Measurements from ENCODE around the gene BANF2.

BANF2 gene

GRCh38 chr20:17660667-17661066 lies 39.1 kb upstream of the BANF2 start:
- TF ChIP-seq ZFX (IDR thresholded peaks at IDR 0.05; ENCODE audit: borderline replicate concordance), result no peak
- TF ChIP-seq, protein P1, sequence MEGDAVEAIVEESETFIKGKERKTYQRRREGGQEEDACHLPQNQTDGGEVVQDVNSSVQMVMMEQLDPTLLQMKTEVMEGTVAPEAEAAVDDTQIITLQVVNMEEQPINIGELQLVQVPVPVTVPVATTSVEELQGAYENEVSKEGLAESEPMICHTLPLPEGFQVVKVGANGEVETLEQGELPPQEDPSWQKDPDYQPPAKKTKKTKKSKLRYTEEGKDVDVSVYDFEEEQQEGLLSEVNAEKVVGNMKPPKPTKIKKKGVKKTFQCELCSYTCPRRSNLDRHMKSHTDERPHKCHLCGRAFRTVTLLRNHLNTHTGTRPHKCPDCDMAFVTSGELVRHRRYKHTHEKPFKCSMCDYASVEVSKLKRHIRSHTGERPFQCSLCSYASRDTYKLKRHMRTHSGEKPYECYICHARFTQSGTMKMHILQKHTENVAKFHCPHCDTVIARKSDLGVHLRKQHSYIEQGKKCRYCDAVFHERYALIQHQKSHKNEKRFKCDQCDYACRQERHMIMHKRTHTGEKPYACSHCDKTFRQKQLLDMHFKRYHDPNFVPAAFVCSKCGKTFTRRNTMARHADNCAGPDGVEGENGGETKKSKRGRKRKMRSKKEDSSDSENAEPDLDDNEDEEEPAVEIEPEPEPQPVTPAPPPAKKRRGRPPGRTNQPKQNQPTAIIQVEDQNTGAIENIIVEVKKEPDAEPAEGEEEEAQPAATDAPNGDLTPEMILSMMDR (IDR thresholded peaks at IDR 0.05), result no peak
- no peak overlapping the region for H3K27ac ChIP-seq

DNA sequence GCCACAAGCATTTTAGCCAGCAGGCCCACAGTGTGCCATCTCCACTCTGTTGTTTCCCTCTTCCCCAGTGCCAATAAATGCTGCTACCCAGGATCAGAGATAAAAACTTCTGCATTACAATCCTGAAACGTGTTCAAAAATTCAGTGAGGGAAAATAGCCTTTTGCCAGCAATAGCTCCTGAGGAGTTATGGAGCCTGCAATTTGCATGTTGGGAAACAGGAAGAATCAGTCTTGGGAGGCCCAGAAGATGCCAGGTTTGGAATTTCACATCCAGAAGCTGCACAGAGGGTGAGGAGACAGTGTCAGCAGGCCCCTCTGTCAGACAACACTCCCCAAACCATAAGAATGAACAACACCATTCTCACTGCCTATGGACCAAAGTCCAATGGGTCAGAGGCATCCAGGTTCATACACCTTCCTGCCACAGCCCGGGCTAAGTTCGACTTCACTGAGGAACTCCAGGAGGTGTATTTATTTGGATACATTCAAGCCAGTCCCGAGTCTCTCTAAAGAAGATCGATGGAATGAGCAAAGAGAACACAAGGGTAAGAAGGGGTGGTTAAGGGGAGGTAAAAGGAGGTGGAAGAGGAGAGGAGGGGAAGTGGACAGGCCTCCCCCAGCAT lies 38.5 kb upstream of the BANF2 start:
- TF ChIP-seq ZFX (IDR thresholded peaks at IDR 0.05; ENCODE audit: borderline replicate concordance), result no peak
- TF ChIP-seq, protein P1 (IDR thresholded peaks at IDR 0.05), result no peak
- no peak overlapping the region for H3K27ac ChIP-seq

- no peak overlapping the region for H3K27ac ChIP-seq
- TF ChIP-seq, protein P1 (IDR thresholded peaks at IDR 0.05), result no peak
- TF ChIP-seq ZFX (IDR thresholded peaks at IDR 0.05; ENCODE audit: borderline replicate concordance), result no peak
These were observed 37.3 kb upstream of the BANF2 start for GRCh38 chr20:17662333-17663039.

DNA sequence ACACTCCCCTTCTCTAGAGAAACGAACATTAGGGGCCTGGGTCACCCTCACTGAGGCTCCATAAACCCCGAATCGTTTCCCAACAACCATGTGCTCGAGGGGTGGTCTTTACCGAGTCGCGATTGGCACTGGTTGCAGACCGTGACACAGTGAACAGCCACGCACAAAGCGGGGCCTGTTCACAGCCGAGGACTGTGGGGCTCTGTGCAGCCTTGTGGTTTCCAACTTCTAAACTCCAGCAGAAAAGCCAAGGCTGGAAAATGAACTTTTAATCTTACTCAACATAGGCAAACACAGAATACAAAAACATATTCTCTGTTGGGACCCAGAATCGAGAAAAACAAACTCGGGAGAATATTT lies 36.7 kb upstream of the BANF2 start:
- TF ChIP-seq, protein P1 (IDR thresholded peaks at IDR 0.05), result no peak
- no peak for TF ChIP-seq ZFX (IDR thresholded peaks at IDR 0.05; ENCODE audit: borderline replicate concordance)
- H3K27ac ChIP-seq, result no peak overlapping the region

DNA sequence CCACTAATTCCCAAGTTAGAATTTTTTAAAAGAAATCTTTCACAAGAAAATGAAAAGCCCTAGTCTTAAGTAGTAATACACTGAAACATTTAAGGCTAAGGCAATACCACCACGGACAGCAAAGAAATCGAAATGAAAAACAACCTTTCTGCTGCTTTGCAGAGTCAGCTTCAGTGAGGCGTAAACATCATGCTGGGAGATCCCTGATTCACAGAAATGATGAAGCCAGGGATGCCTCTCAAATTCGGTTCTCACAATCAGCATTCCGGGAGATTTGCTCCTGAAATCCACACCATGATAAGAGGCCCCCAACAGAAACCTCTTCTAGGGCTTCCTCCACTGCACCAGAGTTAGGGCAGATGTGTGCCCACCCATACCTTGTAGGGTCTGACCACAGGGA lies 36.3 kb upstream of the BANF2 start:
- no peak overlapping the region for H3K27ac ChIP-seq
- TF ChIP-seq, protein P1 (IDR thresholded peaks at IDR 0.05), result no peak
- TF ChIP-seq ZFX (IDR thresholded peaks at IDR 0.05; ENCODE audit: borderline replicate concordance), result no peak

DNA sequence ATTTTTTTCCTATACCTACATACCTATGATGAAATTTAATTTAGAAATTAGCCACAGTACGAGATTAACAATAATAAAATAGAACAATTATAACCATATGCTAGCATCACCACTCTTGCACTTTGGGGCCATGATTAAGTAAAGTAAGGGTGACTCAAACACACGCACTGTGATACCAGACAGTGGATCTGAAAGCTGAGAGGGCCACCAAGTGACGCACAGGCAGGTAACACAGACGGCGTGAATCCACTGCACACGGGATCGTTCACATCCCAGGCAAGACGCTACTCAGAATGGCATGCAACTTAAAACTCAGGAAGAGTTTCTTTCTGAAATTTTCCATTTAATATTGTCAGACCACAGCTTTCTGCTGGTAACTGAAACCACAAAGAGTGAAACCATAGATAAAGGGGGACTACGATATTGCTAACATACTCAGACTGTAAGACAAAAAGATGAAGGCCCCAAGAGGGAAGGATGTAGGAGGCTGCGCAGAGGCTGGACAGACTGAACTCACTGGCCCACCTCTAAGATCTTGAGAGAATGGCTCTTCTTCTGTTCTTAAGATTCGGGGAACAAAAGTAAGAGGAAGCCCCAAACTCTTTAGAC lies 35.6 kb upstream of the BANF2 start:
- H3K27ac ChIP-seq, result no peak overlapping the region
- TF ChIP-seq, protein P1 (IDR thresholded peaks at IDR 0.05), result no peak
- TF ChIP-seq ZFX (IDR thresholded peaks at IDR 0.05; ENCODE audit: borderline replicate concordance), result no peak

GRCh38 chr20:17665756-17666155 lies 34.0 kb upstream of the BANF2 start:
- H3K27ac ChIP-seq, result no peak overlapping the region
- TF ChIP-seq, protein P1 (IDR thresholded peaks at IDR 0.05), result no peak
- no peak for TF ChIP-seq ZFX (IDR thresholded peaks at IDR 0.05; ENCODE audit: borderline replicate concordance)

Data from 22Rv1 (cell line).